SU-DHL-6 (cell line): ENCODE results near the gene COCH.
"Not testable (repeated sequence)": the region's sequence is repeated elsewhere in the genome, so short reads cannot be mapped to it uniquely, and the experiment has no call there.

Experiments used
- H2AFZ ChIP-seq: fragments of 200-600 bp; sonication (generic); 2 replicates; pipeline ENCODE4 v1.6.1; 2014; ENCODE audit warnings: low read depth, mild to moderate bottlenecking, moderate library complexity, mixed read lengths, antibody characterized with exemption, low read length; ENCODE audit not compliant: severe bottlenecking
- H3F3A ChIP-seq: fragments of 200-600 bp; shearing (Covaris generic); 2 replicates; pipeline ENCODE4 v1.6.0; 2016; ENCODE audit warnings: antibody characterized with exemption, mild to moderate bottlenecking; ENCODE audit not compliant: insufficient read depth
- H3K27ac ChIP-seq: fragments of 200-600 bp; sonication (generic); 2 replicates; pipeline ENCODE4 v1.5.1; 2016; ENCODE audit warnings: low read depth, mild to moderate bottlenecking, low read length, moderate library complexity, mixed read lengths
- H3K27me3 ChIP-seq: fragments of 200-600 bp; sonication (generic), shearing (Covaris generic); 2 replicates; pipeline ENCODE4 v1.6.0; 2014; ENCODE audit warnings: mild to moderate bottlenecking, low read length
- H3K36me3 ChIP-seq: fragments of 200-600 bp; sonication (generic); 2 replicates; pipeline ENCODE4 v1.6.1; 2014; ENCODE audit warnings: mild to moderate bottlenecking, low read length, mixed read lengths
- H3K4me2 ChIP-seq: fragments of 300-600, 200-600 bp; shearing (Covaris generic), sonication (generic); 2 replicates; pipeline ENCODE4 v1.6.0; 2014; ENCODE audit warnings: low read length, low read depth, mild to moderate bottlenecking; ENCODE audit not compliant: poor library complexity, severe bottlenecking
- H3K4me3 ChIP-seq: fragments of 200-600 bp; sonication (generic); 2 replicates; pipeline ENCODE4 v1.5.1; 2014; ENCODE audit warnings: antibody characterized with exemption, low read length, mild to moderate bottlenecking, mixed read lengths; ENCODE audit not compliant: insufficient read depth, poor library complexity, severe bottlenecking
- H3K79me2 ChIP-seq: fragments of 200-600 bp; sonication (generic); 2 replicates; pipeline ENCODE4 v1.6.1; 2014; ENCODE audit warnings: mild to moderate bottlenecking, low read length, moderate library complexity; ENCODE audit not compliant: insufficient read depth
- H3K9ac ChIP-seq: fragments of 200-600 bp; sonication (generic); 2 replicates; pipeline ENCODE4 v1.7.0; 2014; ENCODE audit warnings: mild to moderate bottlenecking, low read length
- H3K9me2 ChIP-seq: fragments of 200-600 bp; sonication (generic); replicated peaks from 2 replicates; pipeline ENCODE4 v1.6.1; 2014; ENCODE audit warnings: low read length; ENCODE audit not compliant: insufficient read depth
- H3K9me3 ChIP-seq: fragments of 200-600 bp; sonication (generic); 2 replicates; pipeline ENCODE4 v1.6.1; 2014; ENCODE audit warnings: low read length, mixed read lengths; ENCODE audit not compliant: insufficient read depth
- H4K20me1 ChIP-seq: fragments of 200-600 bp; sonication (generic); 2 replicates; pipeline ENCODE4 v1.6.1; 2014; ENCODE audit warnings: low read depth, mild to moderate bottlenecking, antibody characterized with exemption, low read length, moderate library complexity, mixed read lengths
- EZH2phosphoT487 ChIP-seq: fragments of 200-600 bp; sonication (generic), shearing (Covaris generic); conservative IDR thresholded peaks from 2 replicates; pipeline ENCODE4 v1.6.1; 2018; ENCODE audit warnings: mild to moderate bottlenecking, antibody characterized with exemption, low read length, moderate library complexity, mixed read lengths
- TF ChIP-seq, protein P1 (sequence below): fragments of 200-600 bp; sonication (generic); IDR thresholded peaks from one replicate; pipeline ENCODE4 v1.5.1; 2017; ENCODE audit warnings: antibody characterized with exemption, mild to moderate bottlenecking, low read length, moderate library complexity; ENCODE audit not compliant: insufficient read depth, poor library complexity, severe bottlenecking

COCH gene

DNA sequence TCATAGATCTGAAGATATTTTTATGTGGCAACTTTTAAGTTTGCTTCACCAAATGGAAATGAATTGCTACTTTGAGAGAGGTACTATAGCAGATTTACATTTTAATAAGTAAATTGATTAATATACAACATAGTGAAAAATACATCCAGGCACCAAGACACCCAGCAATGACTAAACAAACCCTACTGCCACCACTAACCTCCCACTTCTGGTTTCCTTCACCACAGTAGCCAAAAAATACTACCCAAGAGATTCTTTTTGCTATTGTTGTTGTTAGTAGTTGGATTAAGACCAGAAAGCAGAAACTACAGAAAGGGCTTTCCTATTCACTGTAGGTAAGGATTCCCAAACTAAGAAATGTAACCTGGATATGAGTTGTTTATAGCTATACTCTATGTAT is 54.1 kb downstream of the COCH start:
- no peaks in the 10 kb centered on the region for H3K9me2 ChIP-seq
- H3K9me3 ChIP-seq: no peaks in the 10 kb centered on the region
- TF ChIP-seq, protein P1, sequence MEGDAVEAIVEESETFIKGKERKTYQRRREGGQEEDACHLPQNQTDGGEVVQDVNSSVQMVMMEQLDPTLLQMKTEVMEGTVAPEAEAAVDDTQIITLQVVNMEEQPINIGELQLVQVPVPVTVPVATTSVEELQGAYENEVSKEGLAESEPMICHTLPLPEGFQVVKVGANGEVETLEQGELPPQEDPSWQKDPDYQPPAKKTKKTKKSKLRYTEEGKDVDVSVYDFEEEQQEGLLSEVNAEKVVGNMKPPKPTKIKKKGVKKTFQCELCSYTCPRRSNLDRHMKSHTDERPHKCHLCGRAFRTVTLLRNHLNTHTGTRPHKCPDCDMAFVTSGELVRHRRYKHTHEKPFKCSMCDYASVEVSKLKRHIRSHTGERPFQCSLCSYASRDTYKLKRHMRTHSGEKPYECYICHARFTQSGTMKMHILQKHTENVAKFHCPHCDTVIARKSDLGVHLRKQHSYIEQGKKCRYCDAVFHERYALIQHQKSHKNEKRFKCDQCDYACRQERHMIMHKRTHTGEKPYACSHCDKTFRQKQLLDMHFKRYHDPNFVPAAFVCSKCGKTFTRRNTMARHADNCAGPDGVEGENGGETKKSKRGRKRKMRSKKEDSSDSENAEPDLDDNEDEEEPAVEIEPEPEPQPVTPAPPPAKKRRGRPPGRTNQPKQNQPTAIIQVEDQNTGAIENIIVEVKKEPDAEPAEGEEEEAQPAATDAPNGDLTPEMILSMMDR: no peak
- TF ChIP-seq EZH2phosphoT487: no peak
- H4K20me1 ChIP-seq: no peaks in the 10 kb centered on the region
- H3K4me3 ChIP-seq: no peak overlapping the region
- no peak overlapping the region for H3K27ac ChIP-seq
- H3K4me2 ChIP-seq: no peak overlapping the region
- no peaks in the 10 kb centered on the region for H3K79me2 ChIP-seq
- no peak overlapping the region for H3K9ac ChIP-seq
- peaks cover 26% of the 10 kb centered on the region; the same call in 1 of the 2 replicates for H3F3A ChIP-seq
- no peaks in the 10 kb centered on the region for H3K27me3 ChIP-seq
- H3K36me3 ChIP-seq: peaks cover 33% of the 10 kb centered on the region; the same call in 1 of the 2 replicates
- no peak overlapping the region for H2AFZ ChIP-seq

- H3K9me2 ChIP-seq, H4K20me1 ChIP-seq, H3K4me3 ChIP-seq, H3K4me2 ChIP-seq, H3K9ac ChIP-seq, H3K27ac ChIP-seq, H2AFZ ChIP-seq, H3K79me2 ChIP-seq, H3K27me3 ChIP-seq, H3K9me3 ChIP-seq: not testable (repeated sequence)
- peaks cover 14% of the 10 kb centered on the region; the same call in 1 of the 2 replicates for H3F3A ChIP-seq
- peaks cover 44% of the 10 kb centered on the region for H3K36me3 ChIP-seq
Measured at GRCh38 chr14:30933937-30934336, 59.6 kb downstream of the COCH start.

DNA sequence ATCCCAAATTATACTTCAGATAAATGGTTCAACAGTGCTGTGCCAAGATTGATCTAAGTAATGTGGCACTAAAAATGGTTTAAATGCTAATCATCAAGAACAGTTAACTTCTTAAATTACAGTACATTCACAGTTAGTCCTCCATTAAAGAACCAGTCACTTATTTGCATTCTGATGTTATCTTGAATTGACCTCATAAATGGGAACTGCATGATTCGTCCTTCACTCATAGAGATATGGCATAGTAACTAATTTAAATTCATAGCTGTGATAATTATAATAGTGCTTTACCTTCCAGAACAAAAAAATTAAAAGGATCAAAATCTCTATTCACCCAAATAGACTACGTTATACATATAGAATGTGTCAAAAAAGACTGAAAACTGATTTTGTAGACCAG is 61.1 kb downstream of the COCH start:
- Histone ChIP-seq H4K20me1 (no peaks in the 10 kb centered on the region), H3K36me3 (peaks cover 44% of the 10 kb centered on the region), H3K9me3 (no peaks in the 10 kb centered on the region), H3K4me3 (no peak overlapping the region), H3K9ac (no peak overlapping the region), H3K9me2 (no peaks in the 10 kb centered on the region), H3K27me3 (no peaks in the 10 kb centered on the region), H2AFZ (no peak overlapping the region), H3K27ac (no peak overlapping the region), H3K4me2 (no peak overlapping the region), H3K79me2 (peaks cover 7% of the 10 kb centered on the region; the same call in 1 of the 2 replicates), H3F3A (peaks cover 13% of the 10 kb centered on the region; the same call in 1 of the 2 replicates)
- no peak for TF ChIP-seq EZH2phosphoT487
- TF ChIP-seq, protein P1: no peak

DNA sequence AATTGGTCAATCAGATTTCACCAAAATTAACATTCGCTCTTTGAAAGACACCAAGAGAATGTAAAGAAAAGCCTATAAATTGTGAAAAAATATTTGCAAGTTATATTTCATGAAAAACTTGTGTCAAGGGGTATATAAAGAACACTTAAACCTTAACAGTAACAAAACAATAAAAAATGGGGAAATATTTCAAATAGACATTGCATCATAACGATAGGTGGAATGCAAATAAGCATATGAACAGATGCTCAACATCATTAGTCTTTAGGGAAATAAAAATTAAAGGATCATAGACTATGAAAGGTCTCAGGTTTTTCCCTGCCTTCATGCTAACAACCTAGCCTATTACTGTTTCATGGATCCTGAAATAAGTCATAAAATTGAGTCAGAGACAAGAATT is 64.3 kb downstream of the COCH start:
- H3K4me2 ChIP-seq: no peak overlapping the region

More for the DNA sequence above, 64.3 kb downstream of the COCH start:
- H2AFZ ChIP-seq: no peak overlapping the region
- H3K79me2 ChIP-seq: peaks cover 13% of the 10 kb centered on the region; the same call in 1 of the 2 replicates
- TF ChIP-seq, protein P1: no peak
- TF ChIP-seq EZH2phosphoT487: no peak
- no peaks in the 10 kb centered on the region for H3K9me3 ChIP-seq
- no peak overlapping the region for H3K4me3 ChIP-seq
- H3F3A ChIP-seq: peaks cover 6% of the 10 kb centered on the region; the same call in 1 of the 2 replicates
- H4K20me1 ChIP-seq: no peaks in the 10 kb centered on the region
- peaks cover 39% of the 10 kb centered on the region for H3K36me3 ChIP-seq
- no peaks in the 10 kb centered on the region for H3K9me2 ChIP-seq
- H3K27ac ChIP-seq: no peak overlapping the region
- no peaks in the 10 kb centered on the region for H3K27me3 ChIP-seq
- H3K9ac ChIP-seq: no peak overlapping the region
